ENCODE measurements around the gene E2F3. TPM values are rescaled to one million over a fixed set of nuclear protein-coding genes. Genes with fewer than 3 reads are reported as not detected.

E2F3 gene
- total RNA-seq, 1 experiment from 2014 or later = 12.5 TPM

DNA sequence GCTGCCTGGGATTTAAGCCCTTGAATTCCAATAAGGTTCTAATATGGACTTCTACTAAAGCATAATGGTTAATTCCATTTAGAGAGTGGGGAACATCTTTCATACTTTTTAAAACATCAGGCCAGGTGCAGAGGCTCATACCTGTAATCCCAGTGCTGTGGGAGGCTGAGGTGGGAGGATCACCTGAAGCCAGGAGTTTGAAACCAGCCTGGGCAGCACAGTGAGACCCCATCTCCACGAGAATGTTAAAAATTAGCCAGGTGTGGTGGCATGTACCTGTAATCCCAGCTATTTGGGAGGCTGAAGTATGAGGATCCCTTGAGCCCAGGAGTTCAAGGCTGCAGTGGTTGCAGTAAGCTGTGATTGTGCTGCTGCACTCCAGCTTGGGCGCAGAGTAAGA is 35.0 kb downstream of the E2F3 start:
- no peaks in the 10 kb centered on the region for H3K27me3 ChIP-seq (ENCODE audit: control insufficient read depth, insufficient read depth, low read length)
- H3K4me3 ChIP-seq (ENCODE audit: insufficient read depth, low read depth, low read length) = no peak overlapping the region
- peaks cover 2% of the 10 kb centered on the region for H3K36me3 ChIP-seq (replicated peaks; ENCODE audit: control insufficient read depth, insufficient read depth, low read length)
- no peak for DNase-seq

DNA sequence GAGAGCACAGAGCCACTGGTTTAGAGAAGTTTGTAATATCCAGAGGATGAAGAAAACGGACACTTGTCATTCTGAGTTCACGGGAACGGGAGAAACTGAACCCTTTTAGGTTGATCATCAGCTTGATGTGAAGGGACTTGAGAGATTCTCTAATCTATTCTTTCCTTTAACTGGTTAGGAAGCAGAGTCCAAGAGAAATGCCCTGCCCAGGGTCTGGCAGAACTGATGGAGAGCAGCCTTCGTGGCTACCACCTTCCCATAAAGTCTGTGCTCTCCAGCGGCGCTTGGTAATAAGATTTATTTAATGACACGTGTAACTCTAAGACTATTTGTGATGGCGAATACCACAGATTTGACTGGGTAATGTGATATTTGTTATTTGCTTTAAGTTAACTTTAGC is 36.0 kb downstream of the E2F3 start:
- Histone ChIP-seq H3K27me3 (ENCODE audit: control insufficient read depth, insufficient read depth, low read length) (no peaks in the 10 kb centered on the region), H3K36me3 (replicated peaks; ENCODE audit: control insufficient read depth, insufficient read depth, low read length) (peaks cover 1% of the 10 kb centered on the region), H3K4me3 (ENCODE audit: insufficient read depth, low read depth, low read length) (no peak overlapping the region)
- no peak for DNase-seq

DNA sequence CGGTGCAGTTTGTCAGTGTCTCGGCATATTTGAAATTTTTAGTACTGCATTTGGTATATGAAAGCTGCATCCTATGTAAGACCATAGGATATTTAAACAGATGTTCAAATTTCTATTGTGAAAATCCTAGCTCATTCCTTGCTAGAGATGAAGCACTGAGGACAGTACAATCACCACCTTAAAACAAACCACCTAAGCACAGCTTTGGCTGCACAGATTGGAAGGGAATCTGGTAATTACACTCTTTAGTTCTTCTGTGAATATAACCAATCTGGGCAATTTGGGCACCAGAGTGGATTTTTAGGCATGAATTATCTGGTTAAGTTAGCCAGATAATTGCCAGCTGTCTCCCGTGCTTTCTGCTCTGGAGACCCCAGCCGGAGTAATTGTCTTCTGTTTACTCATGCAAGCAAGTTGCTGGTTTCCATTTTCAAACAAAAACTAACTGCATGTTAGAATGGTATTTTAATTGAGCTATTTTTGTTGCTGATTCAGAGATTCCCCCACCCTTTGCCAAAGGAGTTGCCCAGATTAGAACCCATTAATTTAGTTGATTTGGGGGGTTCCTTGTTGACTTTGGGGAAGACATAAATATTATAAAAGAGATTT is 36.9 kb downstream of the E2F3 start:
- H3K36me3 ChIP-seq (replicated peaks; ENCODE audit: control insufficient read depth, insufficient read depth, low read length) = no peaks in the 10 kb centered on the region
- no peaks in the 10 kb centered on the region for H3K27me3 ChIP-seq (ENCODE audit: control insufficient read depth, insufficient read depth, low read length)
- DNase-seq = no peak
- H3K4me3 ChIP-seq (ENCODE audit: insufficient read depth, low read depth, low read length) = no peak overlapping the region

DNA sequence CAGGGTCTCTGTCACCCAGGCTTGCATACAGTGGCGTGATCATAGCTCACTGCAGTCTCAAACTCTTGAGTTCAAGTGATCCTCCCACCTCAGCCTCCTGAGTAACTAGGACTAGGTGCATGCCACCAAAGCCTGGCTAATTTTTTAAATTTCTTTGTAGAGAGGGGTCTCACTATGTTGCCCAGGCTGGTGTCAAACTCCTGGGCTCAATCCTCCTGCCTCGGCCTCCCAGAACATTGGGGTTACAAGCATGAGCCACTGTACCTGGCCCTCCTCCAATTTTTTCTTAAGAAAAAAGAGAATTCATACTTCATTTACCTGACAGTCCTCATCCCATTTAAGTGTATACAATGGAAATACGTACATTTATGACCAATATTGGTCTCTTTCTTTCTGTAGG is 37.9 kb downstream of the E2F3 start:
- no peak overlapping the region for H3K4me3 ChIP-seq (ENCODE audit: insufficient read depth, low read depth, low read length)
- no peaks in the 10 kb centered on the region for H3K27me3 ChIP-seq (ENCODE audit: control insufficient read depth, insufficient read depth, low read length)
- no peak for DNase-seq
- no peaks in the 10 kb centered on the region for H3K36me3 ChIP-seq (replicated peaks; ENCODE audit: control insufficient read depth, insufficient read depth, low read length)

DNA sequence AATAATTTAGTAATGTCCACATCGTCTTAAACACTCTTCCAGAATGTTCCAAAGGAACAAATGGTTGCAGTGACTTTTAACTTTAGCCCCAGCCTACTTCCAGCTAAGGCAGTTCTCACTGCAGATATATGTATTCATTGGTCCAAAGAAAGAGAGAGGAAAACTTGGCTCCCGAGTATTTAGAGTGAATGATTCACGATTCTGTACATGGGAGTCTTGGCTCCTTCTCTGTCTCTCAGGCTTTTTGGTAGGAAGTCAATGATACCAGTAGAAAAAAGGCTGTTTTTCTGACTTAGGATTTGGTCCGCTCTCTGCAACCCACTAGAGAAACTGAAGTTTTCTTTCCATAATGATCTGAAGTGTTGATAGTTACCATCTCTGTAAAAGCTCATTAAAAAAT is 38.6 kb downstream of the E2F3 start:
- H3K4me3 ChIP-seq (ENCODE audit: insufficient read depth, low read depth, low read length) = no peak overlapping the region
- H3K27me3 ChIP-seq (ENCODE audit: control insufficient read depth, insufficient read depth, low read length) = no peaks in the 10 kb centered on the region
- no peaks in the 10 kb centered on the region for H3K36me3 ChIP-seq (replicated peaks; ENCODE audit: control insufficient read depth, insufficient read depth, low read length)
- no peak for DNase-seq

DNA sequence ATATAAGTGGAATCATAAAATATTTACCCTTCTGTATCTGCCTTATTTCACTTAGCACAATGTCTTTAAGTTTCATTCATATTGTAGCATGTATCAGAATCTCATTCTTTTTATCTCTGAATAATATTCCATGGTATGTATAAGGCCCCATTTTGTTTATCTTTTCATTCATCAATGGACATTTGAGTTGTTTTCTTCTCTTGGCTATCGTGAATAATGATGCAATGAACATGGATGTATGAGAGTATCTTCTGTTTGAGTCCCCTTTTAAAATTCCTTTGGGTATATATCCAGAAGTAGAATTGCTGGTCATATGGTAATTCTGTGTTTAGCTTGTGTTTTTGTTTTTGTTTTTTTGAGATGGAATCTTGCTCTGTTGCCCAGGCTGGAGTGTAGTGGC is 39.6 kb downstream of the E2F3 start:
- Histone ChIP-seq H3K36me3 (replicated peaks; ENCODE audit: control insufficient read depth, insufficient read depth, low read length) (no peaks in the 10 kb centered on the region; the same call in 1 of the 2 replicates), H3K4me3 (ENCODE audit: insufficient read depth, low read depth, low read length) (no peak overlapping the region), H3K27me3 (ENCODE audit: control insufficient read depth, insufficient read depth, low read length) (no peaks in the 10 kb centered on the region)
- DNase-seq = no peak

DNA sequence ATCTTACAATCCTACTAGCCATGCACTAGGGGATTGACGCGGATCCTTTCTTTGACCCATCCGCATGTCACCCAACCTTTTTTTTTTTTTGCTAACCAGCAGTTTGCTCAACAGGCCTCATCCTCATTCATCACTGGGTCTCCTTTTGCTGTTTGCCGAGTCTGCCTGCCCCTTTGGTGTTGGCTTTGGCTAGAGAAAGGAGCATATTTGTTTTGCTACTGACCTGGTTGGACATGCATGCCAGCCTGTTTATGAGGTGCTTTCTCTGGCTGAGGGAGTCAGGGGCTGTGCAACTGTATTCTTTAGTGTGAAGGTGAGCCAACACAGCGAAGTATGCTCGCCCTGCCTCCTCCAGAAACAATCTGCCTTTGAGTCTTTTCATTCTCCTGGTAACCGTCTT is 40.2 kb downstream of the E2F3 start:
- Histone ChIP-seq H3K4me3 (ENCODE audit: insufficient read depth, low read depth, low read length) (no peak overlapping the region), H3K36me3 (replicated peaks; ENCODE audit: control insufficient read depth, insufficient read depth, low read length) (no peaks in the 10 kb centered on the region; the same call in 1 of the 2 replicates), H3K27me3 (ENCODE audit: control insufficient read depth, insufficient read depth, low read length) (no peaks in the 10 kb centered on the region)
- no peak for DNase-seq

DNA sequence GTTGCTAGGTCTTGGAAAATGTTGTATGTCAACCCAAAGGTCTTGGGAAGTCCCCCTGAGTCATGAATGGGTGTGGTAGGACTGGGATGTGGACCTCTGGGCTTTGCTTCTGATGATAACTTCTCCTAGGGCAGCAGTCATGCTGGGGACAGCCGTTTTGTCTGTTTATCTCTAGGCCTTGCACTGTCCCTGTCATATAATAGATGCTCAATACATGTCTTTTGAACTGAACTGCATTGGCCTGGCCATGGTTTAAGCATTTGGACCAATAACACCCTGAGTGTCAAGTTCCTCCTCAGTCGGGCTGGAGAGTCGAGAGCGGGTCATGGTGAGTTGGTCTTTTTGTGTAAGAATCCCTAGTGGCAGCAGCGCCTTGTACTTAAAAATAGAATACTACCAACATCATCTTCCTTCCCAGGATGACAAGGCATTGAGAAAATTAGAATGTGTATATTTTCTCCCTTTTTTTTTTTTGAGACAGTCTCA is 43.1 kb downstream of the E2F3 start:
- Histone ChIP-seq H3K36me3 (replicated peaks; ENCODE audit: control insufficient read depth, insufficient read depth, low read length) (no peaks in the 10 kb centered on the region; the same call in 1 of the 2 replicates), H3K4me3 (ENCODE audit: insufficient read depth, low read depth, low read length) (no peak overlapping the region), H3K27me3 (ENCODE audit: control insufficient read depth, insufficient read depth, low read length) (no peaks in the 10 kb centered on the region)
- no peak for DNase-seq

DNA sequence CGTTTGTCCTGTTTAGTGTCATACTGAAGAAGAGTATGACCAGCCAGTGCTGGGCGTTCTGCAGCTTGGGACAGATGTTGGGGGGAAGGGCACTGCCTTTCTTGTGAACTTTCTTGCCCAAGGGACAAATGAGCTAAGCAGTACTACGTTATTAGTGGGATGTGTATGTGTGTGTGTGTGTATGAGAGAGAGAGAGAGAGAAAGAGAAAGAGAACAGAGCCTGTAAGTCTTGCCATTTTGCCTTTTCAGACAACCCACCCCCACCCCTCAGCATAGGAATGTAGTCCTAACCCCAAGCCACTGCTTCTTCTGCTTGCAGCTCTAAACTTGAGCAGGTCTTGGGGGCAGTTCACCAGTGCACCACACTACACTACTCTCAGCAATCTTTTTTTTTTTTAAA is 45.5 kb downstream of the E2F3 start:
- no peaks in the 10 kb centered on the region for H3K27me3 ChIP-seq (ENCODE audit: control insufficient read depth, insufficient read depth, low read length)
- no peaks in the 10 kb centered on the region; the same call in 1 of the 2 replicates for H3K36me3 ChIP-seq (replicated peaks; ENCODE audit: control insufficient read depth, insufficient read depth, low read length)
- no peak for DNase-seq
- no peak overlapping the region for H3K4me3 ChIP-seq (ENCODE audit: insufficient read depth, low read depth, low read length)

DNA sequence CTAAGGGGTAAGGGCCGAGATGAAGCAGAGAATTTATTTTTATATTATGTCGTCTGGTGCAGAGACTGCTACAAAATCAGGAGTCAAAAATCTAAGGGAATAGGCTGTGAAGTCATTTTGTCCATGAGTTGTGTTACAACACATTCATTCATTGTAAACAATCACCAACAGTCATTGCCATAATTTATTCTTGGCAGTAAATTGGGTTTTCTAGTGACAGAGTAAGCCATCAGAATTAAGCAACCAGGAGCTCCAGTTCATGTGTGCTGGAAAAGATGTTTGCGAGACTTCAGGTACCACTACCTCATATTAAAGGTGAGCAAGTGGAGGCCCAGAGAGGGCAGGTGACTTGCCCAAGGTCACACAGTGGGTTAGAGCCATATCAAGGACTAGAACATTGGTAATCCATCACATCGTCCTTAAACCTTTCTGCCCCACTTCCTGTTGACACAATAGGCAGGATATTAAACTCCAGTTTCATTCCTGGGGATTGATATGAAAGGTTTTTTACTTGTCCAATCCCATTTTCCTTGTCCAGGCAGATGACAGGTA is 46.0 kb downstream of the E2F3 start:
- Histone ChIP-seq H3K27me3 (ENCODE audit: control insufficient read depth, insufficient read depth, low read length) (no peaks in the 10 kb centered on the region), H3K36me3 (replicated peaks; ENCODE audit: control insufficient read depth, insufficient read depth, low read length) (no peaks in the 10 kb centered on the region; the same call in 1 of the 2 replicates), H3K4me3 (ENCODE audit: insufficient read depth, low read depth, low read length) (no peak overlapping the region)
- DNase-seq = no peak

DNA sequence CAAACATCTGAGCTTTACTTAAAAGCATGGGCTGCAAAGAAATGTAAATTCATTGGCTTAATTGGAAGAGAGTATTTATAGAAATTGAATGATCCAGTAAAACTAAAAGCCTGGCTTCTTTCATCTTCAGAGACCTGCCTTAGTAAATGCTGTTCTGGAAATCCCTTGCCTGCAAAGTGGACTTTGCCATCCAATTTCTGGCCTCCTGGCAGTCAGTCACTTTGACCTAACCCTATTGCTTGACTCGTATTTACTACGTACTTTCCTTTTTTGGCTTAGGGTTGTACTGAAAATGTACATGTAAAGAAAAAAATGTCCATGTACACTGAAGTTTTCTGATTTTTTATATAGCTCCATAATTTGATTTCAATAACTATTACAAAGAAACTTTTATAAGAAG is 47.1 kb downstream of the E2F3 start:
- DNase-seq = no peak
- no peaks in the 10 kb centered on the region; the same call in 1 of the 2 replicates for H3K36me3 ChIP-seq (replicated peaks; ENCODE audit: control insufficient read depth, insufficient read depth, low read length)
- H3K4me3 ChIP-seq (ENCODE audit: insufficient read depth, low read depth, low read length) = no peak overlapping the region
- no peaks in the 10 kb centered on the region for H3K27me3 ChIP-seq (ENCODE audit: control insufficient read depth, insufficient read depth, low read length)

DNA sequence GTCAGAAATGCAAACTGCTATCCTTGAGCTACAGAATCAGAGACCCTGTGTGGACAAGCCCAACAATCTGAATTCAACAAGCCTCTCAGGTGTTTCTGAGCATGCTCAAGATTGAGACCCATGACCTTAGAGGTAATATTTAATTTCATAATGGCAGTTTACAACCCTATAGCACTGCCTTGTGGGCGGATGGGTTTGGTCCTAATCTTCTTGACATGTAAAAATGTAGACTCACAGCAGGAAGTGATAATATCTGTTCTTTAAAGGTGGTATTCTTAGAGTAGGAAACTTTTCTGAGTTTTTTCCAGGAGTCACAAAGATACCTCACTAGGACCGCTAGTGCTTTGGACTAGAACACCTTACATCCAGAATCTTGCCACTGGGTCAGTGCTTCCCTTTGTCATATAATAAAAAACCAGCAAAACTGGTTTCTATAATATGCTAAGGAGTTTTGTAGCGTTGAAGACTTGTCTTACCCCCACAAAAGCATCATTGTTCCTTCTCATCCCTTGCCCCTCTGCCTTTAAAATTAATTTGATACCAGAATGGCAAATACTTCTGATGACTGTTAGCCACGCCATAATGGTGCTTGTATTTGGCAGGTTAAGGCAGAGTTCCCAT is 52.6 kb downstream of the E2F3 start:
- Histone ChIP-seq H3K36me3 (replicated peaks; ENCODE audit: control insufficient read depth, insufficient read depth, low read length) (no peaks in the 10 kb centered on the region; the same call in 1 of the 2 replicates), H3K27me3 (ENCODE audit: control insufficient read depth, insufficient read depth, low read length) (no peaks in the 10 kb centered on the region), H3K4me3 (ENCODE audit: insufficient read depth, low read depth, low read length) (no peak overlapping the region)
- no peak for DNase-seq

DNA sequence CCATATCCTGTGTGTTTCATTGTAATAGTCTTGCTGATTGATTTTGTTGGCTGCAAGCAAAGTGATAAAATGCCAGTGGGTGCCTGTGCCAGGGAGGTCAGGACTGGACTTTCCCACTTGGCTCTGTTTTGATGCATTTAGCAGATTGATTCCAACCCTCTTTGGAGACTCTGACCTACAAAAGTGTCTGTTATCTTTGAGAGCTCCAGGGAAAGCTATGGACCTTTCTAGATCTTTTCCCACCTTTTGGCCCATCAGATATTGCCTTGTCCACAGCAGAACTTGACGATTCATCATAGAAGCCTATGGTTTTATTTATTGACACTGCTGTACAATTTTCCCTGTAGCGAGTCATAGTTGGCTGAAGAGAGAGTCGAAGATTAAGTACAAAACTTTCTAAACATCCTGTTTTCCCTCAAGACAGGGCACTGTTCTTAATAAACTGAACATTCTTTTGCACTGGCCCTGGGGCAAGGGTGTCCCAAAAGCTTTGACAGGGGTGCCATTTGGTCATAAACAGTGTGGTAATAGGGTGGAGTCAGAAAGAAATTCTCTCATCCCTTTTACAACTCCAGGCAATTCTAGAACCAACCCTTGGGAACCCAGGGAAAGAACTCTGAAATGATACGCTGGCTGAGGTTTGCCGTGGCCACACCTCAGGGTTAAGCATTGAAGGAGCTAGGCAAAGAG is 53.7 kb downstream of the E2F3 start:
- no peak for DNase-seq
- Histone ChIP-seq H3K27me3 (ENCODE audit: control insufficient read depth, insufficient read depth, low read length) (no peaks in the 10 kb centered on the region), H3K36me3 (replicated peaks; ENCODE audit: control insufficient read depth, insufficient read depth, low read length) (no peaks in the 10 kb centered on the region; the same call in 1 of the 2 replicates), H3K4me3 (ENCODE audit: insufficient read depth, low read depth, low read length) (no peak overlapping the region)

DNA sequence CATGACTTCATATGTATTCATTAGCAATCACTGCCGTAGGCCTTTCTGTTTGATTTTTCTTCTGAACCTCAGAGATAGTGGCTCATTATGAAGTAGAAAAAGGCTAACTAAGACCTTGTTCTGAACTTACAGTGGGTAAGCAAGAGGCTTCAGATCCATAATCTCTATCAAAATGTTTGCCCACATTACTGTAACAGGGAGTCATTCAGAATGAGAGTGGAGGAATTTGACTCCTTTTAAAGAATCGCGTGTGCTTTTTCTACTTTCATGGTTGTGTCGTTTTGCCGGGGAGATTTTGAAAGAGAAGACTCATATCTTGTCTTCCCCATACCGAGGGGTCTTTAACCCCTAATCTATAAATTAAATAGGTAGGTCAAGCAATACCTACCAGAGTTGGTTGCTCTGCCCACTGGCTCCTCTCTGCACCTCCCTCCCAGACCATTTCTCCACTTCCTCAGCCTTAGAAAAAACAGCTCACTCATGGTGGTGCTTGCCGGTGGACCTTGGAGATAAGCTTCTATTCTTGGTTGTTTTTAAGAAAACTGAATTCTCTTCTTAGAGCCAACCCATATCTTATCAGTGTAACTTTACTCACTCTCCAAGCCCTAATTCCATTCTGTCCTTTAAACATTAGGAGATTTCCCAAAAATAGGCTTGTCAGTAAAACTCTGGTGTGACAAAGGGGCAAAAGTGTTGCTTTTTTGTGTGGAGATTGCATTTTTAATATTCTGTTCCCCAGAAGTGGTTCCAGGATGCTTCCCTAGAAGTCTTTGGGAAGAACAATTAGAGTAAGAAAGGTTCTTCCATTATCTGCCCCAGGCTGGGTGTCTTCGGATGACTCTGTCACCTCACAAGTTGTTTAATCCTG is 56.6 kb downstream of the E2F3 start:
- no peak for DNase-seq
- Histone ChIP-seq H3K27me3 (ENCODE audit: control insufficient read depth, insufficient read depth, low read length) (no peaks in the 10 kb centered on the region), H3K4me3 (ENCODE audit: insufficient read depth, low read depth, low read length) (no peak overlapping the region), H3K36me3 (replicated peaks; ENCODE audit: control insufficient read depth, insufficient read depth, low read length) (no peaks in the 10 kb centered on the region; the same call in 1 of the 2 replicates)

Data from H7 (cell line).